Liver (tissue), 9 donors: ENCODE data around the gene BCAR3. TPM values are rescaled to one million over a fixed set of nuclear protein-coding genes. Genes with fewer than 3 reads are reported as not detected.

ENCODE experiments used
- DNase-seq: peaks from one replicate; pipeline ENCODE4 v3.0.0-alpha.2; 2017; ENCODE audit warnings: low spot score
- H3K27ac ChIP-seq, 2 donors: one replicate each; pipeline ENCODE4 v1.7.0; 2013; ENCODE audit warnings: inconsistent platforms in 2 of 2, low read length in 2 of 2, control low read depth in 1 of 2, low read depth in 1 of 2, mild to moderate bottlenecking in 1 of 2
- H3K27me3 ChIP-seq, 4 donors: one replicate each; pipeline versions ENCODE4 v1.6.1 to v1.7.0; 2013; ENCODE audit warnings: low read length in 3 of 4, inconsistent platforms in 1 of 4, mild to moderate bottlenecking in 1 of 4, moderate library complexity in 1 of 4; ENCODE audit not compliant: control insufficient read depth in 4 of 4, insufficient read depth in 4 of 4
- H3K36me3 ChIP-seq, 4 donors: one replicate each; pipeline versions ENCODE4 v1.6.1 to v1.7.0; 2013; ENCODE audit warnings: low read length in 3 of 4, mild to moderate bottlenecking in 3 of 4, low read depth in 1 of 4, moderate library complexity in 1 of 4; ENCODE audit not compliant: control insufficient read depth in 4 of 4, insufficient read depth in 3 of 4
- H3K4me1 ChIP-seq, 4 donors: one replicate each; pipeline versions ENCODE4 v1.6.1 to v1.7.0; 2013; ENCODE audit warnings: low read length in 3 of 4, mild to moderate bottlenecking in 3 of 4, moderate library complexity in 1 of 4; ENCODE audit not compliant: control insufficient read depth in 4 of 4, insufficient read depth in 4 of 4
- H3K4me3 ChIP-seq, 3 donors: one replicate each; pipeline versions ENCODE4 v1.6.1 to v1.7.0; 2013; ENCODE audit warnings: low read length in 3 of 3, control low read depth in 1 of 3, low read depth in 1 of 3, mild to moderate bottlenecking in 1 of 3
- H3K9ac ChIP-seq, 2 donors: one replicate each; pipeline ENCODE4 v1.7.0; 2013; ENCODE audit warnings: low read length in 2 of 2, mild to moderate bottlenecking in 2 of 2, moderate library complexity in 2 of 2, control low read depth in 1 of 2, low read depth in 1 of 2
- H3K9me3 ChIP-seq, 4 donors: one replicate each; pipeline versions ENCODE4 v1.6.1 to v1.7.0; 2013; ENCODE audit warnings: low read length in 3 of 4; ENCODE audit not compliant: control insufficient read depth in 4 of 4
- ATF3 ChIP-seq: IDR thresholded peaks from 2 replicates; pipeline ENCODE4 v1.6.1; 2016; ENCODE audit warnings: antibody characterized with exemption
- CTCF ChIP-seq: fragments of 150-350 bp; IDR thresholded peaks from 2 replicates; pipeline ENCODE4 v1.5.1; 2017; ENCODE audit warnings: improper control_type of control experiment, low read depth, low read length; ENCODE audit not compliant: missing input control
- EGR1 ChIP-seq, 2 donors: IDR thresholded peaks; 2 replicates each; pipeline ENCODE4 v1.6.1; 2016 to 2018; ENCODE audit warnings: antibody characterized with exemption in 2 of 2, low read depth in 2 of 2
- FOXA1 ChIP-seq: IDR thresholded peaks from 2 replicates; pipeline ENCODE4 v1.6.1; 2016; ENCODE audit warnings: antibody characterized with exemption
- FOXA2 ChIP-seq: IDR thresholded peaks from 2 replicates; pipeline ENCODE4 v1.6.1; 2016; ENCODE audit warnings: antibody characterized with exemption
- GABPA ChIP-seq, 2 donors: IDR thresholded peaks in 1 of 2; conservative IDR thresholded peaks in 1 of 2; 2 replicates each; pipeline ENCODE4 v1.6.1; 2016; ENCODE audit warnings: antibody characterized with exemption in 2 of 2, mild to moderate bottlenecking in 1 of 2, moderate library complexity in 1 of 2
- HNF4A ChIP-seq, 2 donors: conservative IDR thresholded peaks; 2 replicates each; pipeline ENCODE4 v1.6.1; 2016; ENCODE audit warnings: antibody characterized with exemption in 2 of 2, mild to moderate bottlenecking in 2 of 2
- HNF4G ChIP-seq: IDR thresholded peaks from 2 replicates; pipeline ENCODE4 v1.6.1; 2016; ENCODE audit warnings: antibody characterized with exemption
- JUND ChIP-seq, 2 donors: IDR thresholded peaks; 2 replicates each; pipeline ENCODE4 v1.6.1; 2016; ENCODE audit warnings: antibody characterized with exemption in 2 of 2
- MAX ChIP-seq: IDR thresholded peaks from 2 replicates; pipeline ENCODE4 v1.6.1; 2016; ENCODE audit warnings: antibody characterized with exemption
- NR2F2 ChIP-seq: IDR thresholded peaks from 2 replicates; pipeline ENCODE4 v1.6.1; 2016; ENCODE audit warnings: antibody characterized with exemption
- RAD21 ChIP-seq, 2 donors: IDR thresholded peaks; 2 replicates each; pipeline ENCODE4 v1.6.1; 2016; ENCODE audit warnings: antibody characterized with exemption in 2 of 2, mild to moderate bottlenecking in 2 of 2
- REST ChIP-seq: IDR thresholded peaks from 2 replicates; pipeline ENCODE4 v1.6.1; 2016; ENCODE audit warnings: antibody characterized with exemption, mild to moderate bottlenecking
- RXRA ChIP-seq, 2 donors: IDR thresholded peaks; 2 replicates each; pipeline ENCODE4 v1.6.1; 2017 to 2018; ENCODE audit warnings: antibody characterized with exemption in 2 of 2, mild to moderate bottlenecking in 1 of 2
- SP1 ChIP-seq: IDR thresholded peaks from 2 replicates; pipeline ENCODE4 v1.6.1; 2018; ENCODE audit warnings: antibody characterized with exemption, mild to moderate bottlenecking
- TAF1 ChIP-seq: conservative IDR thresholded peaks from 2 replicates; pipeline ENCODE4 v1.6.1; 2016; ENCODE audit warnings: antibody characterized with exemption, mild to moderate bottlenecking
- YY1 ChIP-seq: IDR thresholded peaks from 2 replicates; pipeline ENCODE4 v1.6.1; 2016; ENCODE audit warnings: antibody characterized with exemption, mild to moderate bottlenecking
- ZBTB33 ChIP-seq: IDR thresholded peaks from 2 replicates; pipeline ENCODE4 v1.6.1; 2016; ENCODE audit warnings: antibody characterized with exemption
- WGBS: extraction: QIAGEN DNeasy Blood & Tissue Kit; methylation state at CpG from one replicate; pipeline ENCODE4 v1.1.7; 2013; 5-methylcytosine and 5-hydroxymethylcytosine counted together
- polyA plus RNA-seq, 2 donors: library from polyadenylated mRNA; stranded (reverse) in 1 of 2; unstranded in 1 of 2; fragments of 200-250 nt in 1 of 2; fragments of >200 nt in 1 of 2; fragmentation: Nextera tagmentation in 1 of 2; extraction: Ambion mirVana in 1 of 2; gene quantifications; one replicate each; pipeline versions ENCODE4 v1.2.1 to v1.2.3, GENCODE V29; 2013 to 2015
- total RNA-seq, 2 donors: library from RNA; depleted of rRNA; stranded (reverse); fragments of >200 nt; gene quantifications; one replicate each; pipeline ENCODE4 v1.2.3, GENCODE V29; 2014
- donor health status: healthy.
- donor health status: healthy.
- donor health status: healthy.
- donor health status: healthy.
- donor health status: healthy.

BCAR3 gene
- total and polyA plus RNA-seq, 4 donors = 2.8 to 10.3 (median 7.7) TPM

GRCh38 chr1:93686504-93687250 is 5.0 kb upstream of the BCAR3 start:
- Histone ChIP-seq H3K36me3 (no peaks in the 10 kb centered on the region), H3K27ac (no peak overlapping the region), H3K4me1 (peaks cover 0 to 7% (median 1%) of the 10 kb centered on the region in 4 donors), H3K27me3 (no peaks in the 10 kb centered on the region), H3K4me3 (no peak overlapping the region), H3K9me3 (no peaks in the 10 kb centered on the region), H3K9ac (no peak overlapping the region)
- TF ChIP-seq TAF1 (no peak), HNF4G (no peak), GABPA (IDR thresholded peaks at IDR 0.05 in 1 of 2, conservative IDR thresholded peaks at IDR 0.05 in 1 of 2) (no peak)
- DNase-seq = no peak
- 91% methylated on average over 3 of the region's 3 CpGs for WGBS

GRCh38 chr1:93685918-93686317 is 4.3 kb upstream of the BCAR3 start:
- no peaks in the 10 kb centered on the region for H3K36me3 ChIP-seq
- no peak overlapping the region for H3K27ac ChIP-seq
- H3K4me3 ChIP-seq = no peak overlapping the region
- 90% methylated on average over 1 of the region's 1 CpG for WGBS
- no peaks in the 10 kb centered on the region for H3K27me3 ChIP-seq
- H3K9me3 ChIP-seq = no peaks in the 10 kb centered on the region
- no peak for DNase-seq
- H3K4me1 ChIP-seq = peaks cover 0 to 10% (median 4%) of the 10 kb centered on the region in 4 donors
- H3K9ac ChIP-seq = no peak overlapping the region
- no peak for TF ChIP-seq TAF1
- no peak for TF ChIP-seq ZBTB33
- TF ChIP-seq YY1 = no peak
- no peak for TF ChIP-seq JUND (IDR thresholded peaks at IDR 0.05)
- TF ChIP-seq RXRA (IDR thresholded peaks at IDR 0.05) = no peak
- TF ChIP-seq HNF4A (conservative IDR thresholded peaks at IDR 0.05) = no peak
- TF ChIP-seq CTCF = no peak
- no peak for TF ChIP-seq RAD21 (IDR thresholded peaks at IDR 0.05)
- TF ChIP-seq REST = no peak
- TF ChIP-seq SP1 = no peak
- no peak for TF ChIP-seq MAX
- TF ChIP-seq FOXA2 = no peak
- no peak for TF ChIP-seq GABPA (IDR thresholded peaks at IDR 0.05 in 1 of 2, conservative IDR thresholded peaks at IDR 0.05 in 1 of 2)
- no peak for TF ChIP-seq EGR1 (IDR thresholded peaks at IDR 0.05; ENCODE audit: low read depth in 2 of 2)
- TF ChIP-seq FOXA1 = no peak
- TF ChIP-seq NR2F2 = no peak
- TF ChIP-seq ATF3 = no peak
